Thoracic aorta (tissue), 2 donors: ENCODE measurements around the gene GNG14. TPM values are rescaled to one million over a fixed set of nuclear protein-coding genes. Genes with fewer than 3 reads are reported as not detected.

Experiments used
- ATAC-seq: fragments of 150-250 bp; one replicate; pipeline ENCODE4 v1.8.0; 2017; ENCODE audit warnings: low read depth; ENCODE audit not compliant: insufficient number of reproducible peaks, low FRiP score
- DNase-seq: peaks from one replicate; pipeline ENCODE4 v3.0.0-alpha.2; 2020; ENCODE audit warnings: low spot score
- H3K27ac ChIP-seq, 2 donors: fragments of 200-600 bp; sonication (generic); 1 replicate in 1 of 2; 2 replicates in 1 of 2; pipeline ENCODE4 v1.5.1; 2016; ENCODE audit warnings: mild to moderate bottlenecking in 2 of 2, moderate library complexity in 2 of 2
- H3K27me3 ChIP-seq: fragments of 200-600 bp; sonication (generic); replicated peaks from 2 replicates; pipeline ENCODE4 v1.6.0; 2016; ENCODE audit warnings: mild to moderate bottlenecking; ENCODE audit not compliant: insufficient read depth
- H3K36me3 ChIP-seq: fragments of 200-600 bp; sonication (generic); one replicate; pipeline ENCODE4 v1.5.1; 2016
- H3K4me1 ChIP-seq, 2 donors: fragments of 200-600 bp; sonication (generic); 1 replicate in 1 of 2; 2 replicates in 1 of 2; pipeline versions ENCODE4 v1.5.1 to v1.6.0; 2016; ENCODE audit warnings: low read depth in 2 of 2, mild to moderate bottlenecking in 1 of 2; ENCODE audit not compliant: control insufficient read depth in 1 of 2
- H3K4me3 ChIP-seq: fragments of 200-600 bp; sonication (generic); 2 replicates; pipeline ENCODE4 v1.5.1; 2016; ENCODE audit warnings: mild to moderate bottlenecking
- H3K9me3 ChIP-seq: fragments of 200-600 bp; sonication (generic); 2 replicates; pipeline ENCODE4 v1.5.1; 2016
- CTCF ChIP-seq: fragments of 200-600 bp; sonication (generic); IDR thresholded peaks from one replicate; pipeline ENCODE4 v1.5.1; 2019; ENCODE audit warnings: antibody characterized with exemption
- total RNA-seq, 2 donors: library from RNA; depleted of rRNA; stranded (reverse); fragments of >200 nt; gene quantifications; one replicate each; pipeline versions ENCODE4 v1.1.0 to v1.2.3, GENCODE V29; 2016

GNG14 gene
- total RNA-seq, 2 donors from 2014 or later, result not detected

DNA sequence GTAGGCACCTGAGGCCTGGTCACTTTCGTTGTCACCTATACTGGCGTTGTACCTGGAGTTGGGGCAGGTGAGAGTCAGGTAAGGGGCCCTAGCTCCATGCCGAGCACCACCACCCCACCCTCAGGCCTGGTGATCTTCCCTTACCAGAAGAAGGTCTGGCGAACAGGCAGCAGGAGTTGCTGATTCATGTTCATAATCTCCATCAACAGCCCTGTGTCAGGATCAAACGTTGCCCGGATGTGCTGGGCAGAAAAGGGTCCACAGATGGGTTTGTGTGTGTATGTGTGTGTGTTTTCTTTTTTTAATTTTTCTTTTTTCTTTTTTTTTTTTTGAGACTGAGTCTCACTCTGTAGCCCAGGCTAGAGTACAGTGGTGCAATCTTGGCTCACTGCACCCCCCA, 35.6 kb upstream of the GNG14 start:
- H3K9me3 ChIP-seq, result no peaks in the 10 kb centered on the region
- H3K36me3 ChIP-seq, result peaks cover under 1% of the 10 kb centered on the region
- no peak for TF ChIP-seq CTCF
- no peaks in the 10 kb centered on the region for H3K27me3 ChIP-seq
- H3K27ac ChIP-seq, result no peak overlapping the region
- peaks cover 9 to 11% of the 10 kb centered on the region in 2 donors for H3K4me1 ChIP-seq
- no peak for ATAC-seq
- DNase-seq, result no peak
- H3K4me3 ChIP-seq, result no peak overlapping the region

DNA sequence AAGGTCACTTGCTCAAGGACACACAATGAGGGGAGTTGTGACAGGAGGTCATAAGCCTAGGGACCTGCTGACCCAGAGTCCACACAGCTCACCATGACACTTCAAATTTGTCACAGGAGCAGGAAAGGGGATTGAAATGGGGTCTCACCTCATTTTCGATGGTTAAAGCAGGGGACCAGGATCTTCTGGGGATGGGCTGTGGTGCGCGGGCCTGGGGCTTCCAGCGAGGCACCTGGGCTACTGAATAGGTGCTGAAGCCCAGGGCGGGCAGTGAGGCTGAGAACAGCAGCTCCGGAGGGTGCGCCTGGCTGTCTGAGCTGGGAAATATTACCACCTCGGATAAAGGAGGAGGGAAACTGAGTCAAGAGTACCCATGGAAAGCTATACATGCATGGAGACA, 32.3 kb upstream of the GNG14 start:
- no peak for DNase-seq
- no peaks in the 10 kb centered on the region for H3K27me3 ChIP-seq
- no peaks in the 10 kb centered on the region for H3K9me3 ChIP-seq
- TF ChIP-seq CTCF, result no peak
- H3K4me3 ChIP-seq, result no peak overlapping the region
- H3K36me3 ChIP-seq, result peaks cover 11% of the 10 kb centered on the region
- H3K27ac ChIP-seq, result no peak overlapping the region
- H3K4me1 ChIP-seq, result no peaks in the 10 kb centered on the region
- ATAC-seq, result no peak

DNA sequence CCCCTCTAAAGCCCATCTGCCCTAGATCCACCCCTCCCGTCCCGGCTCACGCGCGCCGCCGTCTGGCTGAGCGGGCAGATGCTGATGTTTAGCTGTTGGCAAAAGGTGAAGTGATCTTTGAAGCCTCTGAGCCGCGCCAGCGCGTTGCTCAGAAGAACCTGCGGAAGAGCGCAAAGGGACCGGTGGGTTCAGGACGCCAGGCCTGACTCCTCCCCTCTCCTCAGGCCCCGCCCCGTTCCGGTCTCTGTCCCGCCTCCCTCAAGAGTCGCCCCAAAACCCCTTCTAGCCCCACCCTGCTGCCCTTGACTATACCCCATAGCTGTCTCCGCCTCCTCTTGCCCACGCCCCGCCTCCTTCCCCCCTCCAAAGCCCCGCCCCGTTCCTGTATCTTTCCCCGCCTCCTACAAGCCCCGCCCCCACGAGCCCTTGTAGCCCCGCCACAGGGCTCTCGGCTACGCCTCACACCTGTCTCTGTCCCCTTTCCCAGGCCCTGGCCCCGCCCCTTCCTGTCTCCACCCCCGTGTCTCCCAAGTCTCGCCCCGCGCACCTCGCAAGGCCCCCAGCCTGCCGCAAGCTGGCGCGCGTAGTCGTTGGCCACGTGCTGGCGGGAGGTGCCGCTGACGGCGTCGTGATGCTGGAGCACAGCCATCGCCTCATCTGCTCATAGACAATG, 30.8 kb upstream of the GNG14 start:
- Histone ChIP-seq H3K36me3 (peaks cover 22% of the 10 kb centered on the region), H3K4me1 (no peaks in the 10 kb centered on the region), H3K27ac (no peak overlapping the region), H3K27me3 (no peaks in the 10 kb centered on the region), H3K9me3 (no peaks in the 10 kb centered on the region), H3K4me3 (no peak overlapping the region)
- ATAC-seq, result no peak
- TF ChIP-seq CTCF, result no peak
- no peak for DNase-seq

DNA sequence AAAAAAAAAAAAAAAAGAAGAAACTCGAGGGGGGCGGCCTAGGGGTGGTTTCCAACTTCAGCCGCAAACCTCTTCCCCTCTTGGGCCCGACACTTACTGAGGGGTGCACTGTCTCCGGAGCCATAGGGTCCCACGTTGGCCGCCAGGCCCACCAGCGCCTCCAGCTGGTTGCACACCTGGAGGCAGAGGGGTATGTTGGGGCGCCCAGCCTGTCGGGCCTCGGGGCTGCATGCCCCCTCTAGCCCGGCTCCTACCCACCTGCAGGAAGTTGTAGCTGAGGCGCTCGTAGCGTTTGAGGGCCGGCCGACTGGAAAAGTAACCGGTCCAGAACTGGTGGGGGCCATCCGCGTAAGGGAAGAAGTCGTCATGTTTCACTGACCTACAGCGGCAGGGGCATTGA, 29.8 kb upstream of the GNG14 start:
- H3K27me3 ChIP-seq, result no peaks in the 10 kb centered on the region
- DNase-seq (no peak), ATAC-seq (no peak)
- no peak overlapping the region for H3K27ac ChIP-seq
- no peak for TF ChIP-seq CTCF
- H3K4me1 ChIP-seq, result no peaks in the 10 kb centered on the region
- H3K9me3 ChIP-seq, result no peaks in the 10 kb centered on the region
- H3K4me3 ChIP-seq, result no peak overlapping the region
- H3K36me3 ChIP-seq, result peaks cover 22% of the 10 kb centered on the region

- no peaks in the 10 kb centered on the region for H3K9me3 ChIP-seq
- no peak overlapping the region for H3K27ac ChIP-seq
- H3K27me3 ChIP-seq, result no peaks in the 10 kb centered on the region
- H3K4me3 ChIP-seq, result no peak overlapping the region
- ATAC-seq (no peak), DNase-seq (no peak)
- H3K36me3 ChIP-seq, result peaks cover 28% of the 10 kb centered on the region
- no peak for TF ChIP-seq CTCF
- H3K4me1 ChIP-seq, result peaks cover 0 to 5% of the 10 kb centered on the region in 2 donors
Observed at GRCh38 chr19:12660980-12661379, 26.8 kb upstream of the GNG14 start.
